Endothelial cell of umbilical vein (primary cell): ENCODE results near the gene SLC9A9.

Experiments
- CTCF ChIP-seq, 2 donors: IDR thresholded peaks; 1 replicate in 1 of 2; 2 replicates in 1 of 2; pipeline ENCODE4 v1.5.1; 2011; ENCODE audit warnings: low read length in 2 of 2, mild to moderate bottlenecking in 2 of 2, moderate library complexity in 2 of 2, control low read depth in 1 of 2, inconsistent platforms in 1 of 2, low read depth in 1 of 2; ENCODE audit not compliant: insufficient read depth in 1 of 2; ENCODE audit errors: extremely low read depth in 1 of 2
- EZH2 ChIP-seq: IDR thresholded peaks from 2 replicates; pipeline ENCODE4 v1.6.1; 2012; ENCODE audit warnings: borderline replicate concordance, low read depth, mild to moderate bottlenecking, moderate library complexity, low read length, inconsistent platforms; ENCODE audit not compliant: severe bottlenecking
- GATA2 ChIP-seq: IDR thresholded peaks from 2 replicates; pipeline ENCODE4 v1.7.0; 2011; ENCODE audit warnings: low read depth, mild to moderate bottlenecking, moderate library complexity, mixed read lengths, low read length; ENCODE audit not compliant: insufficient read length, insufficient read depth
- MAX ChIP-seq: IDR thresholded peaks from 2 replicates; pipeline ENCODE4 v1.6.1; 2011; ENCODE audit not compliant: insufficient read depth, insufficient read length
- POLR2A ChIP-seq: IDR thresholded peaks from 2 replicates; pipeline ENCODE4 v1.6.1; 2012; ENCODE audit warnings: low read depth, mild to moderate bottlenecking, control low read depth, low read length
- POLR2AphosphoS5 ChIP-seq: IDR thresholded peaks from 2 replicates; pipeline ENCODE4 v1.6.1; 2012; ENCODE audit warnings: low read depth, mild to moderate bottlenecking, control low read depth, low read length, moderate library complexity; ENCODE audit not compliant: insufficient read depth

GRCh38 chr3:143810953-143811265 is 37.4 kb downstream of the SLC9A9 start:
- TF ChIP-seq POLR2AphosphoS5 (no peak), CTCF (IDR thresholded peaks at IDR 0.05; ENCODE audit: extremely low read depth in 1 of 2, insufficient read depth in 1 of 2, low read depth in 1 of 2, low read length in 2 of 2) (no peak), POLR2A (no peak), MAX (no peak), EZH2 (no peak), GATA2 (no peak)
